Vagina (tissue), 2 donors: Measurements from ENCODE around the gene SNAI1. TPM values are rescaled to one million over a fixed set of nuclear protein-coding genes. Genes with fewer than 3 reads are reported as not detected.

Experiments
- DNase-seq, 2 donors: peaks; one replicate each; pipeline ENCODE4 v3.0.0-alpha.2; 2017; ENCODE audit errors: extremely low spot score in 2 of 2
- H3K27ac ChIP-seq: fragments of 200-600 bp; sonication (generic); one replicate; pipeline ENCODE4 v1.5.1; 2019
- H3K27me3 ChIP-seq: fragments of 200-600 bp; sonication (generic); one replicate; pipeline ENCODE4 v1.5.1; 2019
- H3K36me3 ChIP-seq, 2 donors: fragments of 200-600 bp; sonication (generic); one replicate each; pipeline ENCODE4 v1.5.1; 2017 to 2019
- H3K4me1 ChIP-seq: fragments of 200-600 bp; sonication (generic); one replicate; pipeline ENCODE4 v1.5.1; 2019
- H3K4me3 ChIP-seq, 2 donors: fragments of 200-600 bp; sonication (generic); 1 replicate in 1 of 2; 2 replicates in 1 of 2; pipeline ENCODE4 v1.5.1; 2016 to 2019
- H3K9me3 ChIP-seq: fragments of 200-600 bp; sonication (generic); one replicate; pipeline ENCODE4 v1.5.1; 2019
- POLR2A ChIP-seq, 2 donors: fragments of 450-650 bp; IDR thresholded peaks; one replicate each; pipeline ENCODE4 v1.6.1; 2017; ENCODE audit warnings: antibody characterized with exemption in 2 of 2, mild to moderate bottlenecking in 2 of 2, moderate library complexity in 2 of 2
- POLR2AphosphoS5 ChIP-seq, 2 donors: sonication (generic); formaldehyde crosslinking; IDR thresholded peaks; one replicate each; pipeline ENCODE4 v1.9.0; 2017; ENCODE audit warnings: antibody characterized with exemption in 2 of 2, mild to moderate bottlenecking in 2 of 2, low read depth in 1 of 2; ENCODE audit not compliant: insufficient read depth in 1 of 2
- intact Hi-C: fragments of 100-400 bp; cut with DNase I; formaldehyde crosslinking; loops from one replicate; pipeline ENCODE4 v1.15.1; 2023
- total RNA-seq: library from RNA; depleted of rRNA; stranded (reverse); fragments of >200 nt; gene quantifications from one replicate; pipeline ENCODE4 v1.2.3, GENCODE V29; 2016
- TF ChIP-seq, protein P1 (sequence below), 3 experiments: fragments of 450-650 bp in 2 of 3; fragments of 200-600 bp in 1 of 3; sonication (generic) in 1 of 3; IDR thresholded peaks; one replicate each; pipeline ENCODE4 v1.5.1; 2017 to 2019; ENCODE audit warnings: antibody characterized with exemption in 3 of 3, mild to moderate bottlenecking in 2 of 3, moderate library complexity in 2 of 3

Gene SNAI1
- total RNA-seq, 1 donor from 2014 or later = 19.9 TPM

DNA sequence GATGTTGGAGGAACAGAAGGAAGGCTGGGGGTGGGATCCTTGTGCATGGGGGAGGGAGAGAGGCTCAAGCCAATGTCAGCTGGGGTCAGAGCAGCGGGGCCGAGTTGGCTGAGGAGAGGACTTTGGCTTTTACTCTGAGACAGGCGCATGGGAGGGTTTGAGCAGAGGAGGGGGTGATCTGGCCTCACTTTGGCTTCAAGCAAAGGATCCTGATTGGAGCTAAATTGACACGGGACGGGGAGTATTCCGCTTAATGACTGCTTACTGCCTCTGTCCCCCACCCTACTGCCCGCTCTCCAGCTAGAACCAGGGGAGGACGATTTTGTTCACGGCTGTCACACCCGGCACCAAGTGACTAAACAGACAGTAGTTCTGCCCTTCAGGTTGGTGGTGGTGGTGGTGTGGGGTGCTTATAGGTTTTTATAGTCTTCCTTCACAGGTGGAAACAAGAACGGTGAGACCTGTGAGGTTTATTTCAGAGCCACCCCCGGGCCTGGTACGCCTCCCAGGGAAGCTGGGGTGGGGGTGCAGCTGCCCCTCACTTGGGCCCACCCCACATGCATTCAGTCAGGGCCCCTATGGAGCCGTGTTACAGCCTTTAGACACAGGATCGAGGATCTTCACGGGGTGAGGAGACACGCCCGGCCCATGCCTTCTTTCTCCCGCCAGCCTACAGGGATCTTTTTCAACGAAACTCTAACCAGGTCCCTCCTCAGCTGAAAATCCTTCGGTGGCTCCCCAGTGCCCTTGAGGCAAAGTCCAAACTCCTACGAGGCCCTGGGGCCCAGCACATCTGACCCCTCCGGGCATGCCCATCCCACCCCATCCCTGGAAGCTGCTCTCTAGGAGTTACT is 1.3 kb upstream of the SNAI1 start:
- Histone ChIP-seq H3K9me3 (no peaks in the 10 kb centered on the region), H3K4me1 (peaks cover 48% of the 10 kb centered on the region), H3K4me3 (no peak overlapping the region), H3K36me3 (no peaks in the 10 kb centered on the region), H3K27me3 (no peaks in the 10 kb centered on the region), H3K27ac (no peak overlapping the region)
- no peak for TF ChIP-seq POLR2AphosphoS5 (IDR thresholded peaks at IDR 0.05; ENCODE audit: insufficient read depth in 1 of 2, low read depth in 1 of 2)
- no peak for TF ChIP-seq POLR2A (IDR thresholded peaks at IDR 0.05)
- TF ChIP-seq, protein P1, sequence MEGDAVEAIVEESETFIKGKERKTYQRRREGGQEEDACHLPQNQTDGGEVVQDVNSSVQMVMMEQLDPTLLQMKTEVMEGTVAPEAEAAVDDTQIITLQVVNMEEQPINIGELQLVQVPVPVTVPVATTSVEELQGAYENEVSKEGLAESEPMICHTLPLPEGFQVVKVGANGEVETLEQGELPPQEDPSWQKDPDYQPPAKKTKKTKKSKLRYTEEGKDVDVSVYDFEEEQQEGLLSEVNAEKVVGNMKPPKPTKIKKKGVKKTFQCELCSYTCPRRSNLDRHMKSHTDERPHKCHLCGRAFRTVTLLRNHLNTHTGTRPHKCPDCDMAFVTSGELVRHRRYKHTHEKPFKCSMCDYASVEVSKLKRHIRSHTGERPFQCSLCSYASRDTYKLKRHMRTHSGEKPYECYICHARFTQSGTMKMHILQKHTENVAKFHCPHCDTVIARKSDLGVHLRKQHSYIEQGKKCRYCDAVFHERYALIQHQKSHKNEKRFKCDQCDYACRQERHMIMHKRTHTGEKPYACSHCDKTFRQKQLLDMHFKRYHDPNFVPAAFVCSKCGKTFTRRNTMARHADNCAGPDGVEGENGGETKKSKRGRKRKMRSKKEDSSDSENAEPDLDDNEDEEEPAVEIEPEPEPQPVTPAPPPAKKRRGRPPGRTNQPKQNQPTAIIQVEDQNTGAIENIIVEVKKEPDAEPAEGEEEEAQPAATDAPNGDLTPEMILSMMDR (IDR thresholded peaks at IDR 0.05) = no peak
- no peak for DNase-seq
- intact Hi-C loops = loop anchor here (5.0 kb wide), 1 partner anchor 366 kb away; no protein-coding TSS in a partner anchor

DNA sequence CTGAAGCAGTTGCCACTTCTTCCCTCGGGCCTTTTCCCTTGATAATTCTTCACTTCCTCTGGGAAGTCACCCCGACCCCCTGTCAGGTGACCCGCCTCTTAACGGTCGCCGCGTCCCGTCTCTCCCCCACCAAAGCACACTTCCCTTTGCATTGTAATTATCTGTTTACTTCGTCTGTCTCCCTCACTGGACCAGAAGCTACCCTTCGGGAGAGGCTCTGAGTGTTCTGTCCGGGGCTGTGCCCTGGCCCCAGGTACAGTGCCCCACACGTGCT is 771 bp upstream of the SNAI1 start:
- Histone ChIP-seq H3K4me3 (peak overlapping the region; percentile 44 to 55), H3K4me1 (peaks cover 53% of the 10 kb centered on the region), H3K27me3 (no peaks in the 10 kb centered on the region), H3K9me3 (no peaks in the 10 kb centered on the region), H3K36me3 (no peaks in the 10 kb centered on the region), H3K27ac (no peak overlapping the region)
- intact Hi-C loops = loop anchor here (5.0 kb wide), 1 partner anchor 365 kb away; no protein-coding TSS in a partner anchor
- TF ChIP-seq POLR2A (IDR thresholded peaks at IDR 0.05) (no peak), POLR2AphosphoS5 (IDR thresholded peaks at IDR 0.05; ENCODE audit: insufficient read depth in 1 of 2, low read depth in 1 of 2) (no peak)
- TF ChIP-seq, protein P1 (IDR thresholded peaks at IDR 0.05) = no peak
- DNase-seq = no peak

DNA sequence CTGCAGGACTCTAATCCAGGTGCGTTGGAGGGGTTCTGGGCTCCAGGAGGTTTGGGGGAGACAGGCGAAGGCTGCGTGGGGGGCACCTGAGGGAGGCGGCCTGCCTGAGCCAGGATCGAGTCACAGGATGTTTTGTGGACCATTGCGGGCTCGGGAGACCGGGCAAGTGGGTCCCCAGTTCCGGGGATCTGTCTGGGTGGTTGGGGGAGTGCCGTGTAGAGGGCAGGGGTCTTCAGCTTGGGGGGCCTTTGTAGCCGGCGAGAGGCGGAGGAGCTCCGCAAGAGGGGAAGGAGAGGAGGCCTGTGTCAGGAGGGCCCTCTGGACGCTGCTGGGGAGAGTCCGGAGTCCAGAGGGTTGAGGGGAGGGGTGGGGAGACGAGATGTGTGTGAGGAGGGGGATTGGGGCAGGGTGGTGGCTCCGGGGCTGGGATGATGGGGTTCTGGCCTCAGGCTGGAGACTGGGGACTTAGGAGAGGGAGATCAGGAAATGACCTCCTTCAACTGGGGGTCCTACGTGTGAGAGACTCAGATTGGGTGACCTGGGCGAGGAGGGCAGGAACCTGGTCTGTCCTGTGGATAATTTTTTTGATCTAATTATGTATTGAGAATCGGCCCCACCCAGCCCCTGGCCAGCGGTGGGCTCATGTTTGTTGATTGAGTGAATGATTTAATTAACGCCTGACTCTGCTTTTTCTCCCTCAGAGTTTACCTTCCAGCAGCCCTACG is 505 bp downstream of the SNAI1 start:
- H3K9me3 ChIP-seq = no peaks in the 10 kb centered on the region
- peak in 1 of 2 donors; percentile 31 for TF ChIP-seq POLR2AphosphoS5 (IDR thresholded peaks at IDR 0.05; ENCODE audit: insufficient read depth in 1 of 2, low read depth in 1 of 2)
- TF ChIP-seq, protein P1 (IDR thresholded peaks at IDR 0.05) = no peak
- DNase-seq = no peak
- H3K36me3 ChIP-seq = no peaks in the 10 kb centered on the region
- intact Hi-C loops = loop anchor here (5.0 kb wide), 1 partner anchor 364 kb away; no protein-coding TSS in a partner anchor
- H3K4me3 ChIP-seq = peak overlapping the region; percentile 44 to 55
- H3K4me1 ChIP-seq = peaks cover 64% of the 10 kb centered on the region
- H3K27me3 ChIP-seq = no peaks in the 10 kb centered on the region
- peak overlapping the region; percentile 55 for H3K27ac ChIP-seq

DNA sequence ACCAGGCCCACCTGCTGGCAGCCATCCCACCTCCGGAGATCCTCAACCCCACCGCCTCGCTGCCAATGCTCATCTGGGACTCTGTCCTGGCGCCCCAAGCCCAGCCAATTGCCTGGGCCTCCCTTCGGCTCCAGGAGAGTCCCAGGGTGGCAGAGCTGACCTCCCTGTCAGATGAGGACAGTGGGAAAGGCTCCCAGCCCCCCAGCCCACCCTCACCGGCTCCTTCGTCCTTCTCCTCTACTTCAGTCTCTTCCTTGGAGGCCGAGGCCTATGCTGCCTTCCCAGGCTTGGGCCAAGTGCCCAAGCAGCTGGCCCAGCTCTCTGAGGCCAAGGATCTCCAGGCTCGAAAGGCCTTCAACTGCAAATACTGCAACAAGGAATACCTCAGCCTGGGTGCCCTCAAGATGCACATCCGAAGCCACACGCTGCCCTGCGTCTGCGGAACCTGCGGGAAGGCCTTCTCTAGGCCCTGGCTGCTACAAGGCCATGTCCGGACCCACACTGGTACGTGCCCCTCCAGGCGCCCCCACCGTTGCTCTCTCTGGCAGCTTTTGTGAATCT is 1.1 kb downstream of the SNAI1 start:
- Histone ChIP-seq H3K36me3 (no peaks in the 10 kb centered on the region), H3K9me3 (no peaks in the 10 kb centered on the region), H3K4me3 (peak overlapping the region; percentile 44 to 55), H3K4me1 (peaks cover 66% of the 10 kb centered on the region), H3K27ac (no peak overlapping the region), H3K27me3 (no peaks in the 10 kb centered on the region)
- intact Hi-C loops = loop anchor here (5.0 kb wide), 1 partner anchor 363 kb away; no protein-coding TSS in a partner anchor
- TF ChIP-seq POLR2A (IDR thresholded peaks at IDR 0.05) (no peak), POLR2AphosphoS5 (IDR thresholded peaks at IDR 0.05; ENCODE audit: insufficient read depth in 1 of 2, low read depth in 1 of 2) (no peak)
- TF ChIP-seq, protein P1 (IDR thresholded peaks at IDR 0.05) = no peak
- no peak for DNase-seq
